ENCODE data around the gene CDH22. TPM values are rescaled to one million over a fixed set of nuclear protein-coding genes. Genes with fewer than 3 reads are reported as not detected.

Gene CDH22
- total and polyA plus RNA-seq, 7 experiments from 2014 or later: not detected

- CTCF ChIA-PET: no interaction called here
- POLR2A ChIA-PET: no interaction called here
- H3K4me3 Mint-ChIP-seq: no peak overlapping the region
- H3K4me3 ChIP-seq (ENCODE audit: low read length): no peak overlapping the region
- H3K4me1 ChIP-seq (ENCODE audit: control insufficient read depth in 2 of 2, insufficient read depth in 2 of 2, low read length in 2 of 2): no peaks in the 10 kb centered on the region
- no peaks in the 10 kb centered on the region for H3K36me3 Mint-ChIP-seq
- peaks cover 0 to 1% (median 0%) of the 10 kb centered on the region in 11 donors for H3K9me3 Mint-ChIP-seq
- H3K27ac ChIP-seq (ENCODE audit: low read depth, low read length): no peak overlapping the region
- intact Hi-C loops (cut with micrococcal nuclease): no loop called here
- H3K27ac Mint-ChIP-seq: no peak overlapping the region
- no peaks in the 10 kb centered on the region for H3K27me3 ChIP-seq (ENCODE audit: control insufficient read depth in 2 of 2, insufficient read depth in 2 of 2, low read length in 2 of 2)
- H3K27me3 Mint-ChIP-seq: peaks cover 24 to 39% (median 34%) of the 10 kb centered on the region in 5 donors
- no peaks in the 10 kb centered on the region for H3K9me3 ChIP-seq (ENCODE audit: control insufficient read depth in 2 of 3, low read length in 3 of 3)
- H3K4me1 Mint-ChIP-seq: peaks cover 0 to 22% (median 4%) of the 10 kb centered on the region in 7 donors
- H3K36me3 ChIP-seq (ENCODE audit: control insufficient read depth in 2 of 3, insufficient read depth in 3 of 3, low read length in 3 of 3): no peaks in the 10 kb centered on the region
- DNase-seq (no peak), ATAC-seq (no peak)
These were observed 97.0 kb downstream of the CDH22 start for GRCh38 chr20:46211331-46211722.

- Histone ChIP-seq H3K27ac (ENCODE audit: low read depth, low read length) (no peak overlapping the region), H3K4me1 (ENCODE audit: control insufficient read depth in 2 of 2, insufficient read depth in 2 of 2, low read length in 2 of 2) (peaks cover 0 to 2% of the 10 kb centered on the region in 2 donors), H3K9me3 (ENCODE audit: control insufficient read depth in 2 of 3, low read length in 3 of 3) (no peaks in the 10 kb centered on the region), H3K36me3 (ENCODE audit: control insufficient read depth in 2 of 3, insufficient read depth in 3 of 3, low read length in 3 of 3) (no peaks in the 10 kb centered on the region), H3K4me3 (ENCODE audit: low read length) (no peak overlapping the region), H3K27me3 (ENCODE audit: control insufficient read depth in 2 of 2, insufficient read depth in 2 of 2, low read length in 2 of 2) (no peaks in the 10 kb centered on the region)
- no peak for ATAC-seq
- DNase-seq: no peak
- peaks cover 24 to 39% (median 34%) of the 10 kb centered on the region in 5 donors for H3K27me3 Mint-ChIP-seq
- ChIA-PET CTCF (no interaction called here), POLR2A (no interaction called here)
- no peak overlapping the region for H3K27ac Mint-ChIP-seq
- peaks cover 0 to 1% (median 0%) of the 10 kb centered on the region in 11 donors for H3K9me3 Mint-ChIP-seq
- intact Hi-C loops (cut with micrococcal nuclease): no loop called here
- no peak overlapping the region for H3K4me3 Mint-ChIP-seq
- no peaks in the 10 kb centered on the region for H3K36me3 Mint-ChIP-seq
- peaks cover 0 to 26% (median 9%) of the 10 kb centered on the region in 7 donors for H3K4me1 Mint-ChIP-seq
These were observed 97.5 kb downstream of the CDH22 start for GRCh38 chr20:46210672-46211330.

GRCh38 chr20:46209930-46210671 is 98.2 kb downstream of the CDH22 start:
- H3K27ac ChIP-seq (ENCODE audit: low read depth, low read length): no peak overlapping the region
- intact Hi-C loops (cut with micrococcal nuclease): no loop called here
- H3K4me3 ChIP-seq (ENCODE audit: low read length): no peak overlapping the region
- H3K4me1 Mint-ChIP-seq: peaks cover 2 to 33% (median 16%) of the 10 kb centered on the region in 7 donors
- no peaks in the 10 kb centered on the region for H3K9me3 ChIP-seq (ENCODE audit: control insufficient read depth in 2 of 3, low read length in 3 of 3)
- no peaks in the 10 kb centered on the region for H3K36me3 Mint-ChIP-seq
- peaks cover 24 to 39% (median 33%) of the 10 kb centered on the region in 5 donors for H3K27me3 Mint-ChIP-seq
- ATAC-seq (no peak), DNase-seq (no peak)
- no peaks in the 10 kb centered on the region for H3K27me3 ChIP-seq (ENCODE audit: control insufficient read depth in 2 of 2, insufficient read depth in 2 of 2, low read length in 2 of 2)
- no peak overlapping the region for H3K4me3 Mint-ChIP-seq
- H3K9me3 Mint-ChIP-seq: peaks cover 0 to 1% (median 0%) of the 10 kb centered on the region in 11 donors
- CTCF ChIA-PET: no interaction called here
- no peaks in the 10 kb centered on the region for H3K36me3 ChIP-seq (ENCODE audit: control insufficient read depth in 2 of 3, insufficient read depth in 3 of 3, low read length in 3 of 3)
- peaks cover 6% of the 10 kb centered on the region in 2 donors for H3K4me1 ChIP-seq (ENCODE audit: control insufficient read depth in 2 of 2, insufficient read depth in 2 of 2, low read length in 2 of 2)
- POLR2A ChIA-PET: no interaction called here
- H3K27ac Mint-ChIP-seq: no peak overlapping the region

GRCh38 chr20:46207793-46208192 is 100.5 kb downstream of the CDH22 start:
- Histone ChIP-seq H3K4me1 (ENCODE audit: control insufficient read depth in 2 of 2, insufficient read depth in 2 of 2, low read length in 2 of 2) (peaks cover 6 to 14% of the 10 kb centered on the region in 2 donors), H3K27me3 (ENCODE audit: control insufficient read depth in 2 of 2, insufficient read depth in 2 of 2, low read length in 2 of 2) (no peaks in the 10 kb centered on the region), H3K9me3 (ENCODE audit: control insufficient read depth in 2 of 3, low read length in 3 of 3) (no peaks in the 10 kb centered on the region), H3K27ac (ENCODE audit: low read depth, low read length) (no peak overlapping the region), H3K36me3 (ENCODE audit: control insufficient read depth in 2 of 3, insufficient read depth in 3 of 3, low read length in 3 of 3) (no peaks in the 10 kb centered on the region), H3K4me3 (ENCODE audit: low read length) (no peak overlapping the region)
- Mint-ChIP-seq H3K4me1 (peaks cover 9 to 48% (median 25%) of the 10 kb centered on the region in 7 donors), H3K36me3 (no peaks in the 10 kb centered on the region), H3K9me3 (peaks cover 0 to 1% (median 0%) of the 10 kb centered on the region in 11 donors), H3K4me3 (no peak overlapping the region), H3K27ac (no peak overlapping the region), H3K27me3 (peaks cover 19 to 32% (median 28%) of the 10 kb centered on the region in 5 donors)
- ChIA-PET POLR2A (no interaction called here), CTCF (no interaction called here)
- DNase-seq (no peak), ATAC-seq (no peak)
- intact Hi-C loops (cut with micrococcal nuclease): no loop called here

GRCh38 chr20:46206992-46207549 is 101.2 kb downstream of the CDH22 start:
- Histone ChIP-seq H3K4me3 (ENCODE audit: low read length) (no peak overlapping the region), H3K9me3 (ENCODE audit: control insufficient read depth in 2 of 3, low read length in 3 of 3) (no peaks in the 10 kb centered on the region), H3K27me3 (ENCODE audit: control insufficient read depth in 2 of 2, insufficient read depth in 2 of 2, low read length in 2 of 2) (no peaks in the 10 kb centered on the region), H3K27ac (ENCODE audit: low read depth, low read length) (no peak overlapping the region), H3K4me1 (ENCODE audit: control insufficient read depth in 2 of 2, insufficient read depth in 2 of 2, low read length in 2 of 2) (peaks cover 6 to 14% of the 10 kb centered on the region in 2 donors), H3K36me3 (ENCODE audit: control insufficient read depth in 2 of 3, insufficient read depth in 3 of 3, low read length in 3 of 3) (no peaks in the 10 kb centered on the region)
- ChIA-PET CTCF (no interaction called here), POLR2A (no interaction called here)
- Mint-ChIP-seq H3K27me3 (peaks cover 20 to 29% (median 26%) of the 10 kb centered on the region in 5 donors), H3K36me3 (no peaks in the 10 kb centered on the region), H3K4me3 (no peak overlapping the region), H3K4me1 (peaks cover 9 to 50% (median 25%) of the 10 kb centered on the region in 7 donors), H3K9me3 (peaks cover 0 to 1% (median 0%) of the 10 kb centered on the region in 11 donors), H3K27ac (no peak overlapping the region)
- ATAC-seq: no peak
- DNase-seq: no peak
- intact Hi-C loops (cut with micrococcal nuclease): no loop called here

- peaks cover 9 to 53% (median 25%) of the 10 kb centered on the region in 7 donors for H3K4me1 Mint-ChIP-seq
- intact Hi-C loops (cut with micrococcal nuclease): no loop called here
- peaks cover 0 to 4% (median 0%) of the 10 kb centered on the region in 5 donors for H3K36me3 Mint-ChIP-seq
- ChIA-PET POLR2A (no interaction called here), CTCF (interaction anchor here (0.6 kb wide), 2 partner anchors 193 to 268 kb away, joined by 3 read pairs; no protein-coding TSS in a partner anchor)
- DNase-seq: no peak
- peaks cover 6 to 14% of the 10 kb centered on the region in 2 donors for H3K4me1 ChIP-seq (ENCODE audit: control insufficient read depth in 2 of 2, insufficient read depth in 2 of 2, low read length in 2 of 2)
- H3K9me3 ChIP-seq (ENCODE audit: control insufficient read depth in 2 of 3, low read length in 3 of 3): no peaks in the 10 kb centered on the region
- peak overlapping the region in 1 of 9 donors; percentile 56 for H3K27ac Mint-ChIP-seq
- H3K27me3 Mint-ChIP-seq: peaks cover 16 to 37% (median 27%) of the 10 kb centered on the region in 5 donors
- no peak overlapping the region for H3K27ac ChIP-seq (ENCODE audit: low read depth, low read length)
- H3K4me3 ChIP-seq (ENCODE audit: low read length): no peak overlapping the region
- H3K9me3 Mint-ChIP-seq: peaks cover 0 to 1% (median 0%) of the 10 kb centered on the region in 11 donors
- no peaks in the 10 kb centered on the region for H3K36me3 ChIP-seq (ENCODE audit: control insufficient read depth in 2 of 3, insufficient read depth in 3 of 3, low read length in 3 of 3)
- peak overlapping the region in 2 of 10 donors; percentile 43 to 67 for H3K4me3 Mint-ChIP-seq
- peak; percentile 84 for ATAC-seq
- H3K27me3 ChIP-seq (ENCODE audit: control insufficient read depth in 2 of 2, insufficient read depth in 2 of 2, low read length in 2 of 2): peaks cover 0 to 4% of the 10 kb centered on the region in 2 donors
These were observed 102.3 kb downstream of the CDH22 start for GRCh38 chr20:46206025-46206424.

Measured in naive thymus-derived CD4-positive, alpha-beta T cell (primary cell).